ENCODE results near the gene CBFA2T2.
"Not testable (repeated sequence)": the region's sequence is repeated elsewhere in the genome, so short reads cannot be mapped to it uniquely, and the experiment has no call there.

CBFA2T2 gene

DNA sequence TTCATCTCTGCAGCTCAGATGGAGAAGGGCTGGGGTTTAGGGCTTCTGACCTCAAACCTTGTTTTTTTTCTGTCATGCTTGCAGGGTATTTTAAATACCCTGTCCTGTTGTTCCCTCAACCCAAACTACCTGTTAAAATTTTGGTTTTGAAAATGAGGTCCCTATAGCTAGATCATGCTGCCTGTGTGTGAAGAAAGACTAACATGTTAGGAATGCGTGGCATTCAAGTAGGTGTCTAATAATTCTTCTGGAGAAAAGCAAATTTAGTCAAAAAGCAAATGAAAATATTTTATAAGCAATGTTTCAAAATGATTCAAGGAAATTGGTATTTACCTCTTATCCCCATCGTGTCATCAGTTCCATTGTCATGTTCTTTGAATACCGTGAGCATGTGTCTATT lies 95.1 kb downstream of the CBFA2T2 start:
- DNase-seq = no peak

DNA sequence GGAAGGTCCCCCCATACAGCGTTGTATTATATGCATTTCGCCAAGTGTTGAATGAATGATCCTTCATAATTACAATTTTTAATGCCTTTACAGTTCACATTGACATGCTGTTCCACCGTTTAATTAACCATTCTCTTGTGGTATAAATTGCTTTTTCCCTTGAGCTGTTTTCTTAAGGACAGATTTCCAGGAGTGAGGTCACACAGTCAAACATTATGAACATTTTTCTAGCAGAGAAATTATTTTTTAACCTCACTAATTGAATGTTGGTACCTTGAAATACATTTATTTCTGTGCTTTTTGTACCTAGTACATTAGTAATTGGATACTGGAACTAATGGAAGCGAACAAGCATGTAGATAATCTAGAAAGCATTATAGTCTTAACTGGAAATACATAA lies 95.5 kb downstream of the CBFA2T2 start:
- DNase-seq = no peak

DNA sequence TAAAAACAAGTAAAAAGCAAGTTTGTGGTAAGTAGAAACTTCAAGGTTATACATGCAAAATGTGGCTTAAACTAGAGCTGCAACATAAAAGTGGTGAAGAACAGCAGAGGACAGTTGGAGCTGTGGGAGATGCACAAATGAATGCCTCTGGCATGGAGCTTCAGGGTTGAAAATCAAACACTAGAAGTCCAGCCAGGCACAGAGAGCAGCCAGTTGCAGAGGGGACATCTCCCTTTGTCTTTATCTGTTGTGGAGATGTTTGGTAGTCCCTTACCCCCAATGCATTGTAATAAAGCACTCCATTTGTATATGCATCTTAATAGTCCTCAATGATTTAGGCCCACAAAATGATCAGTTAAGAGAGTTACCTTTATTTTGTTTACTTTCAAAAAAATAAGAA lies 99.2 kb downstream of the CBFA2T2 start:
- no peak for DNase-seq

DNA sequence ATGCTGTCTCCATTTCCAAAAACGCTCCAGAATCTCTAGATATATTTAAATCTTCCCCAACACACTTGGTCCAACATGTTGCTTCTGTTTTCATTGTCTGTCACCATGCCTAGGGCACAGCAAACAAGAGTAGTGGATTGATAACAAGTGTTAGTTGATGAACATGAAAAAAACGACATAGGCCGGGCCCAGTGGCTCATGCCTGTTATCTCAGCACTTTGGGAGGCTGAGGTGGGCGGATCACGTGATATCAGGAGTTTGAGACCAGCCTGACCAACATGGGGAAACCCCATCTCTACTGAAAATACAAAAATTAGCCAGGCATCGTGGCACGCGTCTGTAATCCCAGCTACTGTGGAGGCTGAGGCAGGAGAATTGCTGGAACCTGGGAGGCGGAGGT lies 102.0 kb downstream of the CBFA2T2 start:
- DNase-seq = not testable (repeated sequence)

DNA sequence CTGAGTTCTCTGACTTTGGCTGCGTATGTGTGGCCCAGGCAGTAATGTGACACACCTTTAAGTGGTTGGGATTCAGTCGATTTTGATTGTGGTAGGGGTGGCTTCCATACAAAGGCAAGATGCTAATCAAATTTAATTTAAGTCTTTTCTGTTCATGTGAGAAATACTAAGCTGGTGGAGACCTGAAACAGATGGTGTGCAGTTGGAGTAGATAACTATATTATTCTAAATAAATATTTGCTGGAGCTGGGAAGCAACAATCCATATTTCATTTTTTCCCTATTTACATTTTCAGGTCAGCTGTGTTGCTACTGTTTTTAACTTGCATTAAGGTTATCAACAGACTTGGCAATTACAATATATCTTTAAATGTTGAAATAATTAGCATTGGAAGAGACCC lies 104.8 kb downstream of the CBFA2T2 start:
- no peak for DNase-seq

DNA sequence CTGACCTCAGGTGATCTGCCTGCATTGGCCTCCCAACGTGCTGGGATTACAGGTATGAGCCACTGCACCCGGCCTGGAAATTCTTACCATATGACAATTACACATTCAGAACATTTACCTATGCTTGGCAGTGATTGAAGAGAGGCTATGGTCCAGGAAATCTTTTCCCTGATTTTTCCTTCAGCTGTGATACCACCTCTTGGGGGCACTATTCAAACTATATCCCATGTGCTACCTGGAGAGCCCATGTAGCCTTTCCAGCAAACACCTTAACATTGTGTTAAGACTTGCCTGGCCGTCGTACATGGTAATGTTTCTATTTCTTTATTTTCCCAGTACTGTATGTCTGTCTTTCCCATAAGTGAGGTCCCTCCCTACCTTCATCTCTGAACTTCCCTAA lies 110.5 kb downstream of the CBFA2T2 start:
- no peak for DNase-seq

DNA sequence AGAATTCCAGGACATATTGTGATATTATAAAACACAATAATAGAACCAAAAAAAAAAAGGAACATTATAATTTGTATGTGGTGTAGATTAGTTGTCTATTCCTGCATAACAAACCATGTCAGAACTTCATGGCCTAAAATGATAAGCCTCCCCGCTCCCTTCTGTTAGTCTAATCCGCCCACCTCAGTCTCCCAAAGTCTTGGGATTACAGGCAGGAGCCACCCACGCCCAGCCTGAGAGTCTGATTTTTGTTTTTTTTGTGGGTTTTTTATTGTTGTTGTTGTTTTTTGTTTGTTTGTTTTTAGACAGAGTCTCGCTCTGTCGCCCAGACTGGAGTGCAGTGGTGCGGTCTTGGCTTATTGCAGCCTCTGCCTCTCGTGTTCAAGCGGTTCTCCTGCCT lies 111.1 kb downstream of the CBFA2T2 start:
- DNase-seq = no peak

DNA sequence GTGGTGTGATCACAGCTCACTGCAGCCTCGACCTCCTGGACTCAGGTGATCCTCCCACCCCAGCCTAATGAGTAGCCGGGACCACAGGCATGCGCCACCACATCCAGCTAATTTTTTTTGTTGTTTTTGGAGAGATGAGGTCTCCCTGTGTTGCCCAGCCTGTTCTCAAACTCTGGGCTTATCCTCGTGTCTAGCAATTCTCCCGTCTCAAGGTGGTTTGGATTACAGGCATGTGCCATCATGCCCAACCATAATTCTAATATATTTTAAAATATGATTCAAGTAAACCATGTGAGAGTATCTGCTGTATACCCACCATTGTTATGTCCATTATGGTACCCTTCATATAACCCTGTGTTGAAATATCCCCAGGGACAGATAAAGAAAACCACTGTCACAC lies 112.0 kb downstream of the CBFA2T2 start:
- no peak for DNase-seq

DNA sequence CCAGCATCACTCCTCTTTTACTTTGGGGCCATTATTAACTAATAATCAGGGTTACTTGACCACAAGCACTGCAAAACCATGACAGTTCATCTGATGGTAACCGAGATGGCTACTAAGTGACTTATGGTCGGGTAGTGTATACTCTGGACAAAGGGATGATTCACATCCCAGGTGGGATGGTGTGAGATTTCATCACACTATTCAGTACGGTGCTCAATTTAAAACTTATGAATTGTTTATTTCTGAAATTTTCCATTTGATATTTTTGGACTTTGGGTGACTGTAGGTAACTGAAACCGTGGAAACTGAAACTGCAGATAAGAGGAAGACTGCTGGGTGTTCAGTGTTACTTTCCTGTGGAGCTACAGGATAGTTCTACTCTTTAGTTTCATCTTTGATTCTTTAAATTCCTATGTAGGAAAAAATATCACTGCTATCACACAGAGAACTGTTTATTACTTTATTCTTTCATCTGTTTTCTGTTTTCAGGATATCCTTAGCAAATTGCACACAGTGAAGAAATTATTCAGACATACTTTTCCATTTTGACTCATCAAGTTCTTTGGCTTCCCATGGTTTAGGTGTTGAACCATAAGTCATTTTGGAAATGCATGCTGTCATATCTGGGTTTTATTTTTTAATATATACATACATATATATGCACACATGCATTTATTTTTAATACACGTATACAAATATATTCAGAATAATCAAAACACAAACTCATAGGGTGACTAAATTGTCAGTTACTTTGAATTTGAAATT lies 113.1 kb downstream of the CBFA2T2 start:
- no peak for DNase-seq

DNA sequence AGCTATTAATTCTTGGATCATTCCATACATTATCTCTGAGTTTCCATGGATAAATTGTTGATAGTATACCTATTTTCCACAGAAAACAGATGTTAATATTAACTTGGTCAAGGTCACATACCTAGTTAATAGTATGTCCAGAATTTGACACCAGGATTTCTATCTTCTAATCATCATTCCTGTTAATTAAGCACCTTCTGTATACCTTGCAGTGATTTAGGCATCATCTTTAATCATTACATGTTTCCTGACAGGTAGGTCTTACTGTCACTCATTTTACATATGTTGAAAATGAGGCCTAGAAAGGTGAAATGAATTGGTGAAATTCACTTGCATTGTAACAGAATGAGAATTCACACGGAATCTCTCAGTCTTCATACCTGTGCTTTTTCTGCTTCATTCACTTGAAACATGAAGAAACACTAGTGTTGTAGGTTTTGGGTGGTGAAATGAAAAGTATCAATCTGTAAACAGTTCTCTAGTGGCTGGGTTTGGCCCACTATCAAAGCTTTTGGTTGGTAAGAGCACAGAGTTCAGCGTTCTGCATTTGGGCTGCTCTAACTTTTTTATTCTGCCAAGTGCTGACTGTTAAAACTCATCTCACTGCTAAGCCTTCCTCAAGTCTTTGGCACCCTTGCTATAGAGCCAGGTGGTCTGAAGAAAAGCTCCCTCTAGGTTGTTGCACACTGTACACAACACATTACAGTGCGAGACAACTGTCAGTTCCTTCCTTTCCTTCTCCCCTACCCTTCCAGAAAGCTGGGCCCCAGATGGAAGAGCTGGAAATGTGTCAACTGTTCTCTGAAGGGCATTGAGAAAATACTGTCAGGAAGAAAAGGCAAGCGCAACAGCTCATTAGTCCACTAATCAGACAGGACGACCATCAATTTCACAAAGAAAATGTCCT lies 114.4 kb downstream of the CBFA2T2 start:
- no peak for DNase-seq

DNA sequence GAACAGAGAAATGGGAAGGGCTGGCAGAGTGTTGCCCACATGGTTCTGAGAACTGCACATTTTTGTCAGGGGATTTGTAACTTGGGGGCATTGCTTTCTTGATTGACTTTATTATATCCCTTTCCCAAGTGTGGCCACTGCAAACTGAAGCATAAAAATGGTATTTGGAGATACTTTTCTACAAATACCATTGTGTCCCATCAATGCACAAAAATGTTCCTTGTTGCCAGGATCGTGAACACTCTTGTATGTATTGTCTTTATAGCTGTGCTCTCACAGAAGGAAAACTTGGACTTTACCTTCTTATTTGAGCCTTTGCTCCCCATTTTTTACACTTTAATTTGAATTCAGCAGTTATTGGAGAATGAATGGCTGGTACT lies 115.1 kb downstream of the CBFA2T2 start:
- DNase-seq = no peak

DNA sequence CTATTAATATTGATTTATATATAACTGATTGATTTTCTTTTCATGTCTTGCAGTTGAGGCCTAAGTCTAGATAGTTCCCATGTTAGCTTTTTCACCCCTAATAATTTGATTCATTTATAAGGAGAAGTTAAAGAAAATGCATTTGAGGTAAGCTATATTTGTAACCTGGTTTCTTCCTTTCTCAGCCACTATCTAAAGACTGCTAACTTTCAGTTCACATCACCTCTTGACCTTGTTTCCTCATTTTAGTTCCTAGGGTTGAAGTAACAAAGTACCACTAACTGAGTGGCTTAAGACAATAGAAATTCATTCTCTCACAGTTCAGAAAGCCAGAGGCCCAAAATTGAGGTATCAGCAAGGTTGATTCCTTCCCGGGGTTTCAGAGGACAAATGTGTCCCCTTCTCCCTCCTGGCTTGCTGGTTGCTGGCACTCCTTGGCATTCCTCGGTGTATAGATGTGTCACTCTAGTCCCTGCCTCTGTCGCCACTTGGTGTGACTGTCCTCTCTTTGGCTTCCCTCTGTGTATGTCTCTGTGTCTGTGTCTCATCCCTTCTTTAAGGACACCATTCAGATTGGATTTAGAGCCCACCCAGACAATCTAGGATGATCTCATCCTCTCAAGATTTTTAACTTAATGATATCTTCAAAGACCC lies 116.3 kb downstream of the CBFA2T2 start:
- DNase-seq = no peak

DNA sequence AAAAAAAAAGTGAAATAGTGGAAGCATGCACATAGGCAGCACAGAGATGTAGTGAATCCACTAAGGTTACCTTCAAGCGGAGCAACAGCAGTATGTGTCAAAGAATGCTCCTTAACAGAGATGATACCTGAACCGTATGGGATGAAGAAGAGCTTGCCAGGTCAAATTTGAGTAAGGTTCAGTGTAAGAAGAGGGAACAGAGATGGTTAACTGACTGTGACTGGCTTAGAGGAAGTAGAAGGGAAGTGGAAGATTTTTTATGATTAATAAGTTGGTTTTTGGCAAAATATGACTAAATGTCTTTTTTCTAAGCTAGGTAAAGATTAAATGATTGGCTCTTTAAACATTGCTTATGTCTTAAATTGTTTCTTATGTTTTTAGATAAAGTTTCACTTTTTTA lies 119.6 kb downstream of the CBFA2T2 start:
- DNase-seq = no peak

DNA sequence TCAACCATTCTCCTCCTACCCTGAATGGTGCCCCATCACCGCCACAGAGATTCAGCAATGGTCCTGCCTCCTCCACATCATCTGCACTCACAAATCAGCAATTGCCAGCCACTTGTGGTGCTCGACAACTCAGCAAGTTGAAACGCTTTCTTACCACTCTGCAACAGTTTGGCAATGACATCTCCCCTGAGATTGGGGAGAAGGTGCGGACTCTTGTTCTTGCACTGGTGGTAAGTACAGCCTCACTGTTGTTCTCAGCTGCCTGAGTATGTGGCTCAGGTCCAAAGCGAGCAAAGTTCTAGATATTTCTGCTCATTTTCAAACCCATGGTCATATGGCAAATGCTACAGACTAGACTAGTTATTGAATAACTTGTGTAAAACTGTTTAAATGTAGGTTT lies 121.2 kb downstream of the CBFA2T2 start:
- DNase-seq = no peak

DNA sequence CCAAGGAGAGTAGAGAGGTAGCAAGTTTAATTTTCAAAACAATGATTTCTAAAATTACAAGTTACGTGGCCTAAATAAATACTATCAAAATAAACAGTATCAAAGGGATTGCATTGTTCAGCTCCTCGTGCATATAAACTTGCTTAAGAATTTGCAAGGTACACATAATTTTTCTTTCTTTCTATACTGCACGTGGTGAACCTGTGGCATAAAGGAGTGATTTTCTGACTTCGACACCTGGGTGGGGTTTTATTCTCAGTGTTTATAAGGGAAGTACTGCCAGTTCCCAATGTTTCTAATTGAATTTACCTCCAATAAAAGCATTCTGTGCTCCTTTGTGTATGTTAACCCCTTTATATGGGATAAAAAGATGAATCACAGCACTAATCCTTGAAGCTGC lies 122.1 kb downstream of the CBFA2T2 start:
- no peak for DNase-seq

DNA sequence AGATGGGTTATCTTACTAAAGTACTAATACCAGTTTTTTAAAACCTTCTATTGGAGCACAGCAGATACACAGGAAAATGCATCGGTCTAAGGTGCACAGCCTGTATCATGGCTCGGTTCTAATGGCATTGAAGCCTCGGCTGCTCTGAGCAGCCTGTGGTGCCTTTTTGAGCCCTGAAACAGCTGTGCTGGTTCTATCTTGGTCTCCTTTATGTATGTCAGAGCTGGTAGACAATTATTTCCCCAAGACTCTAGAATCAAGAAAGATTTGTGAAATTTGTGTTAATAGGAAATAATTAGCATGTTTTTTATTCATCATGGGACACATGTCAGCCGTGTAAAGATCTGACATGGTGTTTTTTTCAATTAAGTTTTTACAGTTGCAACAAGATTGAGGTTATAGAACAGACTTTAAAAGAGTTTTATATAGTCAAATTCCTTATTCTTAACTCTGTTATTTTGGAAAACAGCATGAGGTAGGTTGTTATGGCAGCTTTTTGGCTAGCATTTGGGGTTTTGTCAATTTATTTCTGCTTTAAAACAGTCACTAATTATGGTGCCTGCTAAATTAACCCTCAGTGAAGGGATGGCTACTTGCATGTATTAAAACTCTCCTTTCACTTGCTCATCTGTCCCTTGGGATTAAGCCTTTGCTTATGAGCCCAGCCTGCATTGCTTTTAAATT lies 132.0 kb downstream of the CBFA2T2 start:
- no peak for DNase-seq

DNA sequence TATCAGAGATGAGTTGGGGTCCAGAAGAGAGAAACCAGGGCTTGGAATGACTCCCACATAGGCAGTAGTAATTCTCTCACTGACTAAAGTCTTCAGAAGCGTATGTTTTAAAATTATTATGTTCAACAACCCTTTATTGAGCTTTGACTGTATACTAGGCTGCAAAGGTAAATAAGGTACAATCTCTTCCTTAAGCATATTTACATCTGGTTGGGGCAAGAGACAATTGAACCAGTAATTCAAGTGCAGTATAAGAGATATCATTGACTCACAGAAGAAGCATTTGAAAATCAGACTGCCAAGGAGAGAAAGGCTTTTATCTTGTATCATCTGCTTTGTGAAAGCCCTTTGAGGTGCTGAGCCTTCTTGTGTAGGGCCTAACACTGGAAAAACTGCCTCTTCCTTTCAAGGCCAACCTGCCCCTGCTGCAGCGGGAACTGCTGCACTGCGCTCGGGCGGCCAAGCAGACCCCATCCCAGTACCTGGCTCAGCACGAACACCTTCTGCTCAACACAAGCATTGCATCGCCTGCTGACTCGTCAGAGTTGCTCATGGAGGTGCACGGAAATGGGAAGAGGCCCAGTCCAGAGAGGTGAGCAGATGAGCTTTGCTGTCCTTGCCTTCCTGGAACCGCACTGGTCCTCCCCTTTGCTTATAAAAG lies 132.9 kb downstream of the CBFA2T2 start:
- no peak for DNase-seq

DNA sequence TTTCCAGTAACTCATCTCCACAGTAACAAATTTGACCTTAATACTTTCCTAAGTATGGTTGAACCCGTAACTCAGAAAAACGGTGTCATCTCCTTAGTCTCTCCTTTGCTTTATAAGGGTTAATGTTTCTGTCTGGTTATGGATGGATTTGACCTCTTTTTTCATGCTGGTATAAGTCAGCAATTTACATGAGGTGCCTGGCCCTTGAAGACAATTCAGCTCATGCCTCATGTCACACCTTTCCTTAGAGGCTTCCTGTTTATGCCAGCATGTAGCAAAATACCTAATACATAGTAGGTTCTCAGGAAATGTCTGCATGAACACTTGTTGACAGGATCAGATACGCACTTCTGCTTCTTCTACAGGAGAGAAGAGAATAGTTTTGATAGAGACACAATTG lies 134.5 kb downstream of the CBFA2T2 start:
- no peak for DNase-seq

DNA sequence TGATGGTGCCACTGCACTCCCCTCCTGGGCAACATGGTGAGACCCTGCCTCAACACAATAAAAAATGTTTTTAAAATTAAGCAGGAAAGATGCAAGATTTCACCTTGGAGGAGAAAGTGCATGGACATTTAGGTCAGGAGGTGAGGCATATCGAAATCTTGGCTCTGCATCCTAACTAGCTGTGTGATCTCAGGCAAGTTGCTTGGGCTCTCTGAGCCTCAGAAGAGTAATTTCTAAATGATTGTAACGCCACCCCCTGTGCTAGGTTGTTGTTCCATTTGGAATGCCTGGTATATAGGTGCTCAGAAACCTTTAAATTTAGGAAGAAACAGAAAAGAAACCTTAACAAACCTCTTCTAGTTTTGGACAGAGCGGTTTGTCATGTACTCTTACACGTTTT lies 136.3 kb downstream of the CBFA2T2 start:
- DNase-seq = no peak

DNA sequence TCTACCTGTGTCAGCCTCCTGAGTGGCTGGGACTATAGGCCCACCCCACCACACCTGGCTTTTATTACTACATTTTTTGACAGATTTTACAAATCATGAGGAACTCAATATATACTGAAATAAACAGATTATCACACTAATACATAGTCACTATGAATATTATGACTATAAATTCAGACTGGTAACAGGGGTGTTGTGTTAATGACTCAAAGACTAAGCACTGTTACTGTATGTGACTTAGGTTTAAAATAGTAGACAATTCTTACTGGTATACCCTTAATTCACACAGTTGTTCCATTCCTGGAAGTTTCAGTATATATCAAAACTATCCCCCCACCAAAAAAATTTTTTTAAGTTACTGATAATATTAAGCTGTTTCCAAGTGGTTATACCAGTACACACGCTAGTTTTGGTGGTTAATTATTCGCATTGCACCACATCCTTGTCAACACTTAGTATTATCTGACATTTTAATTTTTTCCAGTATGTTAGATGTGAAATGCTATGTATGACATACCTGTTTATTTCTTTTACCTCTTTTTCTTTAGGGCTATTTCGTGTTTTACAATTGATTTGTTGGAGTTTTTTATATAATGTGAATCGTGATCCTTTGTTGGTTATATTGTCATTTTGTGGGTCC lies 137.8 kb downstream of the CBFA2T2 start:
- no peak for DNase-seq

DNA sequence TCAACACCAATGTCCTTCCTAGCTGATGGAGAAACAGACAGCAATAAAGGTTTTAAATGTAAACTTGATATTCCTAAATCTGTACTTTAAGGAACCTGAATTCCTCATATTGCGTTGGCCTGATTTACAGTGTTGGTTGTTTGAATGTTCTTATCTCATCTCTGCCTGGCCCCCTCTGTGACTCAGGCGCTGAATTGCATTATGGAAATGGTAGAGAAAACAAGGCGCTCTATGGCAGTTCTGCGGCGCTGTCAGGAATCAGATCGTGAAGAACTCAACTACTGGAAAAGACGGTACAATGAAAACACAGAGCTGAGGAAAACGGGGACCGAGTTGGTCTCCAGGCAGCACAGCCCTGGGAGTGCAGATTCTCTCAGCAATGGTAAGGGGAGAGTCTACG lies 139.6 kb downstream of the CBFA2T2 start:
- no peak for DNase-seq

DNA sequence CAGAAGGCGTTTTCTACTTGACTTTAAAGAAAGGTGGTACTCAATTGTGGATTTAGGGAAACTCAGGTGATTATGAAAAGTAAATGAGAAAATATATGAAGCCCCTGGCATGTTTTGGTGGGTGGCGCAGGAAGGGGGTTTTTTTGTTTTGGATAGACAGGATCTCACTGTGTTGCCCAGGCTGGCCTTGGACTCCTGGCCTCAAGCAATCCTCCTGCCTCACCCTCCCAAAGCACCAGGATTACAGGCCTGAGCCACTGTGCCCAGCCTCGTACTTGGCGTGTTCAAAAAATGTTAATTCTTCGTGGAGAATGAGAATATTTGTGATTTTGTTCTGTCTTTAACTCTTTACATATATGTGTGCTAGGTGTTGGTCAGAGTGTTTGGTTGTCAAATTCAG lies 140.1 kb downstream of the CBFA2T2 start:
- no peak for DNase-seq

All from left hindlimb (tissue), 1 donor.